Progenitor cell of endocrine pancreas (in vitro differentiated cells): ENCODE results near the gene ZNF697. TPM values are rescaled to one million over a fixed set of nuclear protein-coding genes. Genes with fewer than 3 reads are reported as not detected.

Experiments
- DNase-seq: peaks from one replicate; pipeline ENCODE4 v3.0.0; 2021; ENCODE audit warnings: low spot score; ENCODE audit not compliant: unreplicated experiment
- H3K27ac Mint-ChIP-seq: 2 replicates; pipeline ENCODE4 v1.8.0; 2021; ENCODE audit warnings: mild to moderate bottlenecking, moderate library complexity, mixed read lengths
- H3K27me3 Mint-ChIP-seq: 2 replicates; pipeline ENCODE4 v1.8.0; 2021; ENCODE audit warnings: mixed read lengths
- H3K36me3 Mint-ChIP-seq: 2 replicates; pipeline ENCODE4 v1.8.0; 2022; ENCODE audit warnings: mixed read lengths; ENCODE audit not compliant: insufficient read depth
- H3K4me1 Mint-ChIP-seq: 2 replicates; pipeline ENCODE4 v1.8.0; 2021; ENCODE audit warnings: low read depth, mixed read lengths
- H3K4me3 Mint-ChIP-seq: 2 replicates; pipeline ENCODE4 v1.8.0; 2021; ENCODE audit warnings: low read depth, mild to moderate bottlenecking, moderate library complexity, mixed read lengths
- H3K9me3 Mint-ChIP-seq: 2 replicates; pipeline ENCODE4 v1.8.0; 2021; ENCODE audit warnings: low read depth, mixed read lengths
- CTCF ChIP-seq: fragments of 200-600 bp; sonication (generic); IDR thresholded peaks from one replicate; pipeline ENCODE4 v1.5.0; 2021; ENCODE audit warnings: antibody characterized with exemption, mild to moderate bottlenecking; ENCODE audit not compliant: unreplicated experiment
- total RNA-seq: library from RNA; stranded (reverse); gene quantifications from 2 replicates; pipeline ENCODE4 v1.2.1, GENCODE V29; 2021

ZNF697 gene
- total RNA-seq, 1 donor from 2014 or later, result 22.3 TPM

GRCh38 chr1:119674835-119675289 is 26.8 kb upstream of the ZNF697 start:
- DNase-seq, result no peak
- H3K4me3 Mint-ChIP-seq, result peak overlapping the region; percentile 77
- peak overlapping the region; percentile 87 for H3K27ac Mint-ChIP-seq
- peaks cover 30% of the 10 kb centered on the region for H3K4me1 Mint-ChIP-seq
- H3K36me3 Mint-ChIP-seq, result no peaks in the 10 kb centered on the region
- no peaks in the 10 kb centered on the region for H3K27me3 Mint-ChIP-seq
- no peak for TF ChIP-seq CTCF
- no peaks in the 10 kb centered on the region for H3K9me3 Mint-ChIP-seq

- Mint-ChIP-seq H3K4me3 (no peak overlapping the region), H3K36me3 (no peaks in the 10 kb centered on the region), H3K9me3 (no peaks in the 10 kb centered on the region), H3K27ac (peak overlapping the region; percentile 87), H3K27me3 (no peaks in the 10 kb centered on the region), H3K4me1 (peaks cover 30% of the 10 kb centered on the region)
- DNase-seq, result no peak
- TF ChIP-seq CTCF, result no peak
Observed at GRCh38 chr1:119674111-119674526, 26.1 kb upstream of the ZNF697 start.

GRCh38 chr1:119673171-119673940 is 25.3 kb upstream of the ZNF697 start:
- no peak for TF ChIP-seq CTCF
- Mint-ChIP-seq H3K4me3 (no peak overlapping the region), H3K27me3 (no peaks in the 10 kb centered on the region), H3K27ac (peak overlapping the region; percentile 87), H3K36me3 (no peaks in the 10 kb centered on the region), H3K4me1 (peaks cover 30% of the 10 kb centered on the region), H3K9me3 (no peaks in the 10 kb centered on the region)
- no peak for DNase-seq

- H3K4me1 Mint-ChIP-seq, result peaks cover 29% of the 10 kb centered on the region
- no peak for DNase-seq
- no peak overlapping the region for H3K4me3 Mint-ChIP-seq
- no peak for TF ChIP-seq CTCF
- H3K9me3 Mint-ChIP-seq, result no peaks in the 10 kb centered on the region
- H3K36me3 Mint-ChIP-seq, result no peaks in the 10 kb centered on the region
- no peak overlapping the region for H3K27ac Mint-ChIP-seq
- H3K27me3 Mint-ChIP-seq, result no peaks in the 10 kb centered on the region
Observed at GRCh38 chr1:119670898-119671297, 22.8 kb upstream of the ZNF697 start.

GRCh38 chr1:119667173-119667572 is 19.1 kb upstream of the ZNF697 start:
- no peak overlapping the region for H3K27ac Mint-ChIP-seq
- TF ChIP-seq CTCF, result no peak

More at GRCh38 chr1:119667173-119667572, 19.1 kb upstream of the ZNF697 start:
- DNase-seq, result no peak
- H3K4me3 Mint-ChIP-seq, result no peak overlapping the region
- H3K36me3 Mint-ChIP-seq, result no peaks in the 10 kb centered on the region
- peaks cover 13% of the 10 kb centered on the region for H3K4me1 Mint-ChIP-seq
- no peaks in the 10 kb centered on the region for H3K9me3 Mint-ChIP-seq
- H3K27me3 Mint-ChIP-seq, result no peaks in the 10 kb centered on the region
